Keratinocyte (primary cell): ENCODE measurements around the gene TMEM151B. TPM values are rescaled to one million over a fixed set of nuclear protein-coding genes. Genes with fewer than 3 reads are reported as not detected.

Experiments used
- DNase-seq: peaks from one replicate; pipeline ENCODE4 v3.0.0-alpha.2; 2011; ENCODE audit warnings: low read depth, missing footprints, low spot score
- FAIRE-seq: peaks from 2 replicates; lab custom pipeline; 2011; peaks lifted over from hg19 to GRCh38; lab: Jason Lieb, UNC
- H2AFZ ChIP-seq: 2 replicates; pipeline ENCODE4 v1.6.0; 2012; ENCODE audit warnings: low read length, control low read depth, inconsistent platforms; ENCODE audit not compliant: control insufficient read depth
- H3K27ac ChIP-seq: 2 replicates; pipeline ENCODE4 v1.5.1; 2011; ENCODE audit warnings: low read length; ENCODE audit not compliant: control insufficient read depth, insufficient read depth
- H3K27me3 ChIP-seq: 3 replicates; pipeline ENCODE4 v1.6.0; 2011; ENCODE audit warnings: low read length; ENCODE audit not compliant: control insufficient read depth, insufficient read depth; ENCODE audit errors: extremely low read depth
- H3K36me3 ChIP-seq, 2 experiments: 2 replicates in 1 of 2; 3 replicates in 1 of 2; pipeline ENCODE4 v1.5.1; 2011; ENCODE audit warnings: low read length in 2 of 2, mild to moderate bottlenecking in 1 of 2; ENCODE audit not compliant: control insufficient read depth in 2 of 2, insufficient read depth in 2 of 2; ENCODE audit errors: extremely low read depth in 1 of 2
- H3K4me1 ChIP-seq: 3 replicates; pipeline ENCODE4 v1.5.1; 2011; ENCODE audit warnings: low read length; ENCODE audit not compliant: control insufficient read depth, insufficient read depth; ENCODE audit errors: extremely low read depth
- H3K4me2 ChIP-seq: 3 replicates; pipeline ENCODE4 v1.6.0; 2011; ENCODE audit warnings: low read depth, low read length; ENCODE audit not compliant: control insufficient read depth, insufficient read depth; ENCODE audit errors: extremely low read depth
- H3K4me3 ChIP-seq, 3 experiments: fragments of 200-600 bp in 1 of 3; sonication (generic) in 1 of 3; 2 replicates in 2 of 3; 3 replicates in 1 of 3; pipeline ENCODE4 v1.5.1; 2011 to 2016; ENCODE audit warnings: low read length in 3 of 3, mild to moderate bottlenecking in 3 of 3, control low read depth in 2 of 3, inconsistent platforms in 1 of 3, low read depth in 1 of 3, mixed read lengths in 1 of 3, mixed run types in 1 of 3, moderate library complexity in 1 of 3; ENCODE audit not compliant: control insufficient read depth in 2 of 3, insufficient read depth in 2 of 3; ENCODE audit errors: extremely low read depth in 1 of 3
- H3K79me2 ChIP-seq: 2 replicates; pipeline ENCODE4 v1.6.0; 2012; ENCODE audit warnings: low read length; ENCODE audit not compliant: control insufficient read depth, insufficient read depth
- H3K9ac ChIP-seq: 3 replicates; pipeline ENCODE4 v1.6.0; 2011; ENCODE audit warnings: low read length; ENCODE audit not compliant: control insufficient read depth, insufficient read depth; ENCODE audit errors: extremely low read depth
- H3K9me1 ChIP-seq: 3 replicates; pipeline ENCODE4 v1.6.0; 2011; ENCODE audit warnings: low read length; ENCODE audit not compliant: control insufficient read depth, insufficient read depth; ENCODE audit errors: extremely low read depth
- H3K9me3 ChIP-seq: 2 replicates; pipeline ENCODE4 v1.5.1; 2012; ENCODE audit warnings: low read depth, low read length; ENCODE audit not compliant: control insufficient read depth
- H4K20me1 ChIP-seq: 3 replicates; pipeline ENCODE4 v1.6.0; 2011; ENCODE audit warnings: low read length; ENCODE audit not compliant: control insufficient read depth, insufficient read depth; ENCODE audit errors: extremely low read depth
- EZH2 ChIP-seq: IDR thresholded peaks from one replicate; pipeline ENCODE4 v1.6.1; 2012; ENCODE audit warnings: inconsistent platforms, mild to moderate bottlenecking, low read length, moderate library complexity
- dilution Hi-C: fragments of 300-500 bp; cut with MboI; formaldehyde crosslinking; loops from one replicate; pipeline ENCODE4 v1.7.0; 2020; ENCODE audit warnings: low sequenced_read_pairs; ENCODE audit not compliant: extremely low pct_ligation_motif_present
- polyA plus RNA-seq, 5 experiments: library from polyadenylated mRNA; depleted of rRNA in 3 of 5; stranded (reverse) in 3 of 5; stranded (forward) in 1 of 5; unstranded in 1 of 5; fragments of >200 nt; gene quantifications; 1 replicate in 1 of 5; 2 replicates in 3 of 5; 3 replicates in 1 of 5; pipeline versions ENCODE4 v1.2.1 to v1.2.3, GENCODE V29; 2011 to 2012; ENCODE audit warnings: missing spikeins in 2 of 5, low read depth in 1 of 5, low replicate concordance in 1 of 5
- TF ChIP-seq, protein P1 (sequence below), 3 experiments: IDR thresholded peaks in 1 of 3; conservative IDR thresholded peaks in 1 of 3; optimal IDR thresholded peaks in 1 of 3; 2 replicates in 2 of 3; 3 replicates in 1 of 3; pipeline versions ENCODE3 to v1.5.1; 2011; ENCODE audit warnings: low read length in 3 of 3, mild to moderate bottlenecking in 3 of 3, moderate library complexity in 2 of 3, control low read depth in 1 of 3, inconsistent platforms in 1 of 3; ENCODE audit not compliant: insufficient read depth in 2 of 3; ENCODE audit errors: extremely low read depth in 1 of 3

Gene TMEM151B
- polyA plus RNA-seq, 1 donor (not counting 4 experiments of a cell fraction or from before 2014, with no cell fraction given): not detected

DNA sequence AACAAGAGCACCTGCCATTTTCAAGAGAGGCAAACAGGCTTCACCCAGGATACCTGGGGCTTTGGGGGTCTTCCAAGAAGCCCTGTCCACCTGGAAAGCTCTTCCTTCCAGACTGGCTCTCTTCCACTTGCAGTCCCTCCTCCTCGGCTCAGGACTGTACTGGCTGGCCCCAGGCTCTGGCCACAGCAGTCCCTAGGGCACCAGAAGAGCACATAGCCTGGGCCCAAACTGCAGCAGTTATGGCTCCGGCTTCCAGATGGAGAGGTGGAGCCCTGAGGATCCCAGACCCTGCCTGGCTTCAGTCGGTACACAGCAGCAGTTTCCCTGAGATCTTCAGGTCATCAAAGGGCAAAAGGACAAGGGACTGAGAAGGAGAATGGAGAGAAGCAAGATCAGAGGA is 11.3 kb upstream of the TMEM151B start:
- no peak overlapping the region for H3K4me2 ChIP-seq
- H3K79me2 ChIP-seq: peaks cover 37% of the 10 kb centered on the region
- no peak overlapping the region for H2AFZ ChIP-seq
- H3K9ac ChIP-seq: no peak overlapping the region
- H3K9me1 ChIP-seq: peaks cover 2% of the 10 kb centered on the region
- DNase-seq (no peak), FAIRE-seq (no peak)
- H3K27ac ChIP-seq: no peak overlapping the region
- H3K27me3 ChIP-seq: no peaks in the 10 kb centered on the region
- H3K9me3 ChIP-seq: no peaks in the 10 kb centered on the region
- peaks cover 26 to 43% of the 10 kb centered on the region in 2 experiments for H3K36me3 ChIP-seq
- TF ChIP-seq EZH2: no peak
- TF ChIP-seq, protein P1, sequence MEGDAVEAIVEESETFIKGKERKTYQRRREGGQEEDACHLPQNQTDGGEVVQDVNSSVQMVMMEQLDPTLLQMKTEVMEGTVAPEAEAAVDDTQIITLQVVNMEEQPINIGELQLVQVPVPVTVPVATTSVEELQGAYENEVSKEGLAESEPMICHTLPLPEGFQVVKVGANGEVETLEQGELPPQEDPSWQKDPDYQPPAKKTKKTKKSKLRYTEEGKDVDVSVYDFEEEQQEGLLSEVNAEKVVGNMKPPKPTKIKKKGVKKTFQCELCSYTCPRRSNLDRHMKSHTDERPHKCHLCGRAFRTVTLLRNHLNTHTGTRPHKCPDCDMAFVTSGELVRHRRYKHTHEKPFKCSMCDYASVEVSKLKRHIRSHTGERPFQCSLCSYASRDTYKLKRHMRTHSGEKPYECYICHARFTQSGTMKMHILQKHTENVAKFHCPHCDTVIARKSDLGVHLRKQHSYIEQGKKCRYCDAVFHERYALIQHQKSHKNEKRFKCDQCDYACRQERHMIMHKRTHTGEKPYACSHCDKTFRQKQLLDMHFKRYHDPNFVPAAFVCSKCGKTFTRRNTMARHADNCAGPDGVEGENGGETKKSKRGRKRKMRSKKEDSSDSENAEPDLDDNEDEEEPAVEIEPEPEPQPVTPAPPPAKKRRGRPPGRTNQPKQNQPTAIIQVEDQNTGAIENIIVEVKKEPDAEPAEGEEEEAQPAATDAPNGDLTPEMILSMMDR (optimal IDR thresholded peaks at IDR 0.05 in 1 of 3, IDR thresholded peaks at IDR 0.05 in 1 of 3, conservative IDR thresholded peaks at IDR 0.05 in 1 of 3; ENCODE audit: extremely low read depth in 1 of 3, insufficient read depth in 2 of 3, low read length in 3 of 3): no peak
- no peak overlapping the region for H3K4me3 ChIP-seq
- H3K4me1 ChIP-seq: peaks cover 36% of the 10 kb centered on the region
- dilution Hi-C loops: no loop called here
- H4K20me1 ChIP-seq: peaks cover 24% of the 10 kb centered on the region

DNA sequence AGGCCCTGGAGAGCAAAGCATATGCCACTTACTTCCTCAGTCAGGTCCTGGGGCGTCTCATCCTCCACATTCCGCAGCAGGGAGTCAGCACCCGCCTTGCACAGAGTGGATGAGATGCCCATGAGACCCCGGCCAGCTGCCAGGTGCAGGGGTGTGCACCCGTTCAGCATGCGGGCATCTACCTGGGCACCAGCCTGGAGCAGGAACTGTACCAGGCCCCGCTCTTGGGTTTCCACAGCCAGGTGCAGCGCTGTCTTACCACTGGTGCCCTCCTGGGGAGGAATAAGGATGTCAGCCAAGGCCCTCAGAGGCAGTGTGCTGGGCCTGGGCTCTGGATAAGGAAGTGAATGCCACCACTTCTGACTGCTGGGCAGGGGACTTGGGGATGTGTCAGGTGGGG is 10.2 kb upstream of the TMEM151B start:
- Histone ChIP-seq H3K27ac (no peak overlapping the region), H2AFZ (no peak overlapping the region), H3K9ac (no peak overlapping the region), H3K4me1 (peaks cover 41% of the 10 kb centered on the region), H3K4me3 (no peak overlapping the region), H3K9me1 (peaks cover 2% of the 10 kb centered on the region), H3K36me3 (peaks cover 19 to 32% of the 10 kb centered on the region in 2 experiments), H3K4me2 (no peak overlapping the region), H3K79me2 (peaks cover 44% of the 10 kb centered on the region), H3K9me3 (no peaks in the 10 kb centered on the region), H3K27me3 (no peaks in the 10 kb centered on the region), H4K20me1 (peaks cover 14% of the 10 kb centered on the region)
- dilution Hi-C loops: no loop called here
- FAIRE-seq (no peak), DNase-seq (no peak)
- TF ChIP-seq EZH2: no peak
- TF ChIP-seq, protein P1 (optimal IDR thresholded peaks at IDR 0.05 in 1 of 3, IDR thresholded peaks at IDR 0.05 in 1 of 3, conservative IDR thresholded peaks at IDR 0.05 in 1 of 3; ENCODE audit: extremely low read depth in 1 of 3, insufficient read depth in 2 of 3, low read length in 3 of 3): no peak
